Activated naive CD4-positive, alpha-beta T cell treated with anti-CD3 and anti-CD28 coated beads, Interleukin-2, amount 50 U/mL, for 72 hours (primary cell): ENCODE measurements around the gene KRT17. TPM values are rescaled to one million over a fixed set of nuclear protein-coding genes. Genes with fewer than 3 reads are reported as not detected.
A peak's percentile ranks its signal among the peaks of the same experiment; 100 is the strongest.

Experiments
- ATAC-seq, 2 donors: fragments of 150-1000 bp; cut with Tn5 transposase; 2 replicates each; pipeline ENCODE4 v1.10.0; 2021; ENCODE audit warnings: mild to moderate bottlenecking in 2 of 2, moderate library complexity in 2 of 2
- DNase-seq, 2 donors: peaks; one replicate each; pipeline ENCODE4 v3.0.0; 2021 to 2022; ENCODE audit warnings: low spot score in 2 of 2
- H3K27ac Mint-ChIP-seq, 2 donors: one replicate each; pipeline ENCODE4 v1.8.0; 2022; ENCODE audit warnings: mild to moderate bottlenecking in 2 of 2, mixed read lengths in 2 of 2
- H3K36me3 Mint-ChIP-seq, 2 donors: one replicate each; pipeline ENCODE4 v1.8.0; 2022; ENCODE audit warnings: mixed read lengths in 2 of 2
- H3K9me3 Mint-ChIP-seq, 2 donors: one replicate each; pipeline ENCODE4 v1.8.0; 2022; ENCODE audit warnings: mixed read lengths in 2 of 2
- total RNA-seq, 2 donors: library from RNA; stranded (reverse); gene quantifications; one replicate each; pipeline ENCODE4 v1.2.3, GENCODE V29; 2022

Gene KRT17
- total RNA-seq = under 1 TPM in 1 of 2 donors, not detected in 1; 0.50 TPM

DNA sequence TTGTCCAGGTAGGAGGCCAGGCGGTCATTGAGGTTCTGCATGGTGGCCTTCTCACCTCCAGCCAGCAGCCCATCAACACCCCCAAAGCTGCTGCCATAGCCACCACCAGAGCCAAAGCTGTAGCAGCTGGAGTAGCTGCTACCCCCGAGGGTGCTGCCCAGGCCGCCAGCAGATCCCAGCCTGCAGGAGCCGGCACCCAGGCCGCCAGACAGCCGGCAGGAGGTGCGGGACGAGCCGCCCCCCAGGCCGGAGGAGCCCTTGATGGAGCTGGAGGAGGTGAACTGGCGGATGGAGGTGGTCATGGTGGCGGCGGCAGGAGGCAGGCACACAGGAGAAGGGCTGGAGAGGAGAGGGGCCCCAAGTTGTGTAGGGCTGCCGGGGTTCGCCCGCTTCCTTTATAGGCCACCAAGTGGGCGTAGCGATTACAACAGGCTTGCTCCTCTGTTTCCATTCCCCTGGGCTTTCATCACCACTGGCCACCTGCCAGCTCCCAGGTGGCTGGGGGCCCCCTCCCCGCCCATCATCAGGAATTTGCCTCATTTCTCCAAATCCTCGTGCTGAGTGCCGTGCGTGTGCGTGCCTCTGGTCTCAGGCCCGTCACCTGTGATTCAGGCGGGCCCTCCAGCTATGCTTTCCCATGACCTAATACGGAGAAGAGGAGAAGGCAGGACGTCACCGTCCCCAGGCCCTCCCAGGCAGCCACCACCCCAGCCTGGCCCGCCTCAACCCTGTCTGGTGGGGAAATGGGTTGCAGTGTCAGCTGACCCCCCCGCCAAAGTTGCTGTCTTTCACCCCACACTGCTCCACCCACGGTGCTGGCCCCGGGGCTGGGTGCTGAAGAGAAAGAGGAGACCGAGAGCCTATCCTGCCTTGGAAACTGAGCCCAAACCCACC, at the start of gene KRT17:
TSS of gene KRT17 (minus strand) at position 368 of the 894 bp plus-strand sequence. CDS start at position 302, 66 bp downstream.
- DNase-seq (no peak), ATAC-seq (no peak)
- Mint-ChIP-seq H3K9me3 (no peaks in the 10 kb centered on the region), H3K27ac (no peak within 1 kb of the TSS), H3K36me3 (no peaks in the 10 kb centered on the region)

- H3K27ac Mint-ChIP-seq = peak overlapping the region in 1 of 2 donors; percentile 31
- H3K36me3 Mint-ChIP-seq = peaks cover 0 to 4% of the 10 kb centered on the region in 2 donors
- DNase-seq = no peak
- ATAC-seq = peak; percentile 64 to 70
- no peaks in the 10 kb centered on the region for H3K9me3 Mint-ChIP-seq
Measured at GRCh38 chr17:41672153-41672552, 47.8 kb upstream of the KRT17 start.

DNA sequence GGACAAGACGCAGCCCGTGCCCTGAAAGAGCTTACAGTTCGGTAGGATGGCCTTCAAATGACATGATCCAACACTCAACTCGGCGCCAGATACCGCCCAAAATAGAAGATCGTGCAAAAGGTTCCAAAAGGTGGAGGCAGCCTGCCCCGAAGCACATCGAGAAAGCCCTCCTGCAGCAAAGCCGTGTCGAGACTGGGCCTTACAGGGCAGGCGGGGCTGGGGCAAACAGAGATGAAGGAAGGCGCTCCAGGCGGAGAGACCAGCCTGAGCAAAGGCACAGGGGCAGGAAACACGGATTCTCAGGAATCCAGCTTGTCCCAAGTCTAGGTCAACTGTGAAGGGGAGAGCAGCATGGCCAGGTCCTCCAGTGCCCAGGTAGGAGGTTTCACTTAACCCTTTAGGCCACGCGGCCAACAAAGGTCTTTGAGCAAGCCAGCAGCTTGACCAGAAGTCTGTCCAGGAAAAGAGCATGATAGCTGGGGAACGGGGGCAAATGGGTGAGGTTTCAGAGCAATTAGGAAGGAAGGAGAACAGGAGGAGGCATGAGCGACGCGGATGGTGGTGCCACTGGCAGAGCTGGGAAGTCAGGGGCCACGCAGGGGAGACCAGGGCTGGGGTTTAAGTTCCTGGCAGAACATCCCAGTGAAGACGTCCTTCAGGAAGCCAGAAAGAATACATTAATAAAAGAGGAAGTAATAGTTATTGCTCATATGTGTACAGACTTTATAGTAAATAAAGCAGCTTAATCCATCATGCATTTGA, 43.1 kb upstream of the KRT17 start:
- Mint-ChIP-seq H3K9me3 (no peaks in the 10 kb centered on the region), H3K36me3 (no peaks in the 10 kb centered on the region), H3K27ac (peak overlapping the region; percentile 58 to 94)
- ATAC-seq (no peak), DNase-seq (no peak)

DNA sequence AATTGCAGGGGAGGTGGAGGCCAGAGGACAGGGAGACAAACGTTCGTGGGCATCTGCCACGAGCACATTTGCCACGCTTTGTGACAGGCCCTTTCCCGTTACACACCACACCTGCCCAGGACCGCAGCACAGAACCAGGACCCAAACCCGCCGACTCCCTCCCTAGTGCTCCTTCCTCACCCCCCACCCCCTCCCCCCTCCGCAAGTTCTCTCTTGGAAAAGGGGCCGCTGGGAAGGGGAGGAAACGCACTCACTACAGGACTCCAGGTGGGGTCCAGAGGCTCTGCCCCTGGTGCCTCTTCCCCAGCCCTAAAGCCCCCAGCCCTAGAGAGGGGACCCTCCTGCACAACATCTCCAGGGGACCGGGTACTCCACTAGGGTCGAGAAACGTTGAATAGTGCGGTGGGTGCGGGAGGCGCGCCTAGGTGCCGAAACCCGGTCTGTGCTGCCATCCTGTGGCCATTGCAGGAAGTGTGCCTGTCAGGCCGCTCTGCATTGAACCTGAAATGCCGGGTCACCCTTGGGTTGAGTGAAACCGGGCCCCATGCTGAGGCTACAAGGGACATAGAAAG, 42.4 kb upstream of the KRT17 start:
- ATAC-seq (peak; percentile 51 to 59), DNase-seq (peak; percentile 85 to 90)
- peak overlapping the region in 1 of 2 donors; percentile 94 for H3K27ac Mint-ChIP-seq
- H3K9me3 Mint-ChIP-seq = no peaks in the 10 kb centered on the region
- H3K36me3 Mint-ChIP-seq = no peaks in the 10 kb centered on the region

- ATAC-seq (peak; percentile 58 to 65), DNase-seq (peak in 1 of 2 donors; percentile 79)
- Mint-ChIP-seq H3K9me3 (no peaks in the 10 kb centered on the region), H3K27ac (peak overlapping the region; percentile 94 to 100), H3K36me3 (no peaks in the 10 kb centered on the region)
Measured at GRCh38 chr17:41666237-41666641, 41.9 kb upstream of the KRT17 start.

DNA sequence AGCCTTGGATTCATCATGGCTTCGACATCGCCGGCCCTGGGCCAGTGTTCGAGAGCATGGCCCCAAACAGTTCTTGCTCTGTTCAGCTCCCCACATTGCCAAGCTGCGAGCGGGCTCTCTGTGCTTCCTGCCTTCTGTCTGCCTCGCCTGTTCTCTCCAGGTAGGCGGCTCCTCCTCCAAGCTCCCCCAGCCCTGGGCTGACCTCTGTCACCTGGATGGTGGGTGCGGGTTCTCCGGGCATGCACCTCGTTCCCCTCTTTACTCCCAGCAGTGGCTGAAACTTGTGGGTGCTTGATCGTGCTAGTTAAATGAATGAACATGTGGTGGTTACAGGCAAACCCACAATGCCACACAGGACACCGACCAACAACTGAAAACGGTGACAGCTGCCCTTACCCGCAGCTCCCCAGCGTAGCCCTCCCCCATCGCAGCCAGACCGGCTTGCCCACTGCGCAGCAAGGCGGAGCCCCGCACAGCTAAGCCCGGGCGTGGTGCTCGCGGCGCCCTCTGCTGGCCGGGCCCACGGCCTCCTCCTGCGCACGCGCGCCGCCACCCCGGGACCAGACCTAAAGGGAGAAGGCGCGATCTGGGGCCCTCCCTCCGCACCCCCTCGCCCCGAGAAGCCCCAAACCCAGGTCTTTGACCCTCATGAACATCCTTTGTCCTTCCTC, 41.3 kb upstream of the KRT17 start:
- Mint-ChIP-seq H3K27ac (peak overlapping the region; percentile 94 to 100), H3K9me3 (no peaks in the 10 kb centered on the region), H3K36me3 (no peaks in the 10 kb centered on the region)
- ATAC-seq (peak; percentile 84 to 85), DNase-seq (peak; percentile 94 to 99)

DNA sequence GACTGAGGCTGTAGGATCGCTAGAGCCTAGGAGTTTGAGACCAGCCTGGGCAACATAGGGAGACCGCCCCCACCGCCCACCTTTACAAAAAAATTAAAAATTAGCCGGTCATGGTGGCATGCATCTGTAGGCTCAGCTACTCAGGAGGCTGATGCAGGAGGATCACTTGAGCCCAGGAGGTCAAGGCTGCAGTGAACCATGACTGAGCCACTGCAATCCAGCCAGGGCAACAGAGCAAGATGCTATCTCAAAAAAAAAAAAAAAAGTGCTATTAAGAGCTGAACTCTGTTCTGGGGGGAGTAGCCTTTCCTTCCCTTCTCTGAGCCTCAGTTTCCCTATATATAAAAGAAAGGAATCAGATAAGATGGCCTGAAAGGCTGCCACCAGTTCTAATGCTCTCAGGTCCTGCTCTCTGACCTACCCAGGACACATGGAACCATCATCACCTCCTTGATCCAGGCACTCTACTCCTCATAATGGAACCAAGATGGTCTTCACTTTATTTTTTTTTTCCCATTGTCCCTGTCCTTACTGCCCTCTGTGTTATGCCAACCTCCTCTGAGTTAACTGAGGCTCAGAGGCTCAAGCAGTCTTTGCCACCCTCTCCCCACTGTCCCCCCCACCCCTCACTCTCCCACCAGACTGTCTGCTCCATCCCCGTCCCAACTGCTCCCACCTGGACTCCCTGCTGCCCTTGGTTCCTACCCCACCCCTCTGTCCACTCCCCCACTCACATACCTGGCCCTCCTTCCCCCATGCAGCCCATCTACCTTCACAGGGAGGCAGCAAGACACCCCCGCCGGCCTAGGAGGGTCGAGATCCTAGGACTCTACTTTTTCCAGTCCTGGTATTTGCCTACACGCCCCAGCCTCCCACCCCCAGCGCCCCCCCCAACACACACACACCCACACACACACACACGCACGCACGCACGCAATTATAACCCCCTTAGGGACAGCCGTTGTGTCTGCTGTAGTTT, 40.5 kb upstream of the KRT17 start:
- H3K36me3 Mint-ChIP-seq = no peaks in the 10 kb centered on the region
- peak overlapping the region in 1 of 2 donors; percentile 94 for H3K27ac Mint-ChIP-seq
- H3K9me3 Mint-ChIP-seq = no peaks in the 10 kb centered on the region
- no peak for ATAC-seq
- no peak for DNase-seq

GRCh38 chr17:41664172-41664457, 39.7 kb upstream of the KRT17 start:
- H3K36me3 Mint-ChIP-seq = no peaks in the 10 kb centered on the region
- no peaks in the 10 kb centered on the region for H3K9me3 Mint-ChIP-seq
- ATAC-seq = no peak
- no peak for DNase-seq
- H3K27ac Mint-ChIP-seq = no peak overlapping the region

GRCh38 chr17:41663451-41664171, 39.2 kb upstream of the KRT17 start:
- ATAC-seq (no peak), DNase-seq (no peak)
- Mint-ChIP-seq H3K36me3 (no peaks in the 10 kb centered on the region), H3K27ac (no peak overlapping the region), H3K9me3 (no peaks in the 10 kb centered on the region)

GRCh38 chr17:41660221-41660711, 35.9 kb upstream of the KRT17 start:
- no peak for ATAC-seq
- no peak for DNase-seq
- no peaks in the 10 kb centered on the region for H3K9me3 Mint-ChIP-seq
- no peaks in the 10 kb centered on the region for H3K36me3 Mint-ChIP-seq
- no peak overlapping the region for H3K27ac Mint-ChIP-seq

DNA sequence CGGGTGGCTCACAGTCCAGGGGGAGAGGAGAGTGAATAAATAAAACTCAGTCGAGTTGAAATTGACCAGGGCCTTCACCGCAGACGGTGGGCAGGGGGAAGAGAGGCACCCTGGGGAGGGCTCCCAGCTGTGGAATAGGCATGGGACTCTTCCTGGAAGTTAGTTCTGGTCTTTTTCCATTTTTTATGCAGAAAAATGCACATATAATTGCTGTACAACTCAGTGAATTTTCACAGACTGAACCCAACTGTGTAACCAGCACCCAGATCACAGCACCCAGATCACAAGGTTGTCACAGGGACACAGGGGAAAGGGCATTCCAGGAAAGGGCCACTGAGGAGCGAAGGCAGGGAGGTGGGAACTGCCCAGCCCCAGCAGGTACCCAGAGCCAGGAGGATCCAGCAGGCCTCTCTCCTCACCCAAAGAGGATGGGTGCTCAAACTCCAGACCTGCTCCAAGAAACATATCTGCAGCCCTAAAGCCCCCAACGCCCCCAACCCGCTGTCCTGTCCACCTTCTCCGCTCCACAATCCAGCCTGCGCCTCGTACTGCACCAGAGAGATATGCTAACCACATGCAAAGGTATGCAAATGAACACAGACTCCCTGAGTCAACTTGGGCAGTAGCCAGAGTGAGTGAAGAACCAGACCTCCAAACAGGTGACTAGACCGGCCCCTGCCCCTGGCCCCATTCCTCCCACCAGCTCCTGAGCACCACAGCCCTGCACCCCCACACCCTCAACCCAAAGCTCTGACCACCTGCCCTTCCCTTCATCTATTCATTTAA, 35.2 kb upstream of the KRT17 start:
- Mint-ChIP-seq H3K36me3 (no peaks in the 10 kb centered on the region), H3K9me3 (no peaks in the 10 kb centered on the region), H3K27ac (no peak overlapping the region)
- DNase-seq = no peak
- no peak for ATAC-seq

DNA sequence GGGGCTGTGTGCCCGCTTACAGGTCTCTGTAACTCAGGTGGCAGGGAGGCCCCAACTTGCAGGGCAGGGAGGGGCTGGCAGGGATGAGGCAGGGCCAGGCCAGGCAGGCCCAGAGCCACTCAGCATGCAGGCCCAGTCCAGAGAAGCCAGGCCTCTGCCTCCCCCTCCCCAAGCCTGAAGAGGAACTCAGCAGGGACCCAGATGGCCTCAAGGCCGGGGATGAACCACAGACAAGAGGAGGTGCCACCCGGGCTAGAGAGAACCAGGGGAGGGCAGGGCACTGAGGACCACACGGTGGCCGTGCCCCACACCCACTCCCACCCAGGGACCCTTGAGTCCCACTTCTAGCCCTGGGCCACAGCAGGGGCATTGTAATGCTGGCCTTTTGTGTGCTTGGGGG, 34.5 kb upstream of the KRT17 start:
- Mint-ChIP-seq H3K9me3 (no peaks in the 10 kb centered on the region), H3K36me3 (no peaks in the 10 kb centered on the region)

DNA sequence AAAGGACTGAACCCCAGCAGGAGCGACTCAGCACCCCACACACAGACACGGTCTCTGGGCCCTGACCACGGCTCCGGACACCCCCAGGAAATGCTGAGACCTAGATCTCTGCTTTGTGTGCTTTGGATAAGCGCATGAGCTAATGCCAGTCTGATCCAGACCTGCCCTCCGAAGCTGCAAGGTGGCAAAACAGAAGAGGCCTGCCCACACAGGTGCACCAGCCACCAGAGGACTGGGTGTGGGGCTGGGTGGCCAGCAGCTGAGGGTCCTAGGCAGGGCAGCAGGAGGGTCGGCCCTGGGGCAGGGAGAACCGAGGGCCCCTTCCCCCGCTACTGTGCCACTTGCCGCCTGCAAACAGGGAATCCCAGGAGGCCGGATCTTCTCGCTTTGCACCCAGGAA, 33.6 kb upstream of the KRT17 start:
- ATAC-seq (no peak), DNase-seq (no peak)
- H3K9me3 Mint-ChIP-seq = no peaks in the 10 kb centered on the region
- H3K27ac Mint-ChIP-seq = no peak overlapping the region
- H3K36me3 Mint-ChIP-seq = no peaks in the 10 kb centered on the region

More for the DNA sequence above, 34.5 kb upstream of the KRT17 start:
- H3K27ac Mint-ChIP-seq = no peak overlapping the region
- ATAC-seq (no peak), DNase-seq (no peak)

GRCh38 chr17:41657176-41657754, 32.9 kb upstream of the KRT17 start:
- H3K9me3 Mint-ChIP-seq = no peaks in the 10 kb centered on the region
- DNase-seq = no peak
- H3K27ac Mint-ChIP-seq = no peak overlapping the region
- no peaks in the 10 kb centered on the region for H3K36me3 Mint-ChIP-seq
- ATAC-seq = no peak
